ENCODE measurements around the gene CERT1.

DNA sequence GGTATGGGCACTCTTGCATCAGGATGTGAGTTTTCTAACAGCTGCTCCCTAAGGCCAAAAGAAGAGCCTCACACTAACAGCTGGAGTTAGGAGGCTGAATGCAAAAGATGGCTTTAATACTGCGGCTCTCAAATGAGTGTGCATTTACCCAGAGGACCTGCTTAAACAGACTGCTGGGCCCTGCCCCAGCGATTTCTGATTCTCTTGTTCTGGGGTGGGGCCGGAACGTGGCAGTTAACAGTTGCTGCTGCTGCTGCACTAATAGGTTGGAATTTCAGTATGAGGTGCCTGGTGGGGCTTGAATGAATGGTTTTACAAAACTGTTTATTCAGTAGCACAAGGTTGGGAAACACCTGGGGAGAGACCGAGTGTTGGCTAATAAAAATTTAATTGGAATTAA lies 148.3 kb downstream of the CERT1 start:
- TF ChIP-seq, protein P1, sequence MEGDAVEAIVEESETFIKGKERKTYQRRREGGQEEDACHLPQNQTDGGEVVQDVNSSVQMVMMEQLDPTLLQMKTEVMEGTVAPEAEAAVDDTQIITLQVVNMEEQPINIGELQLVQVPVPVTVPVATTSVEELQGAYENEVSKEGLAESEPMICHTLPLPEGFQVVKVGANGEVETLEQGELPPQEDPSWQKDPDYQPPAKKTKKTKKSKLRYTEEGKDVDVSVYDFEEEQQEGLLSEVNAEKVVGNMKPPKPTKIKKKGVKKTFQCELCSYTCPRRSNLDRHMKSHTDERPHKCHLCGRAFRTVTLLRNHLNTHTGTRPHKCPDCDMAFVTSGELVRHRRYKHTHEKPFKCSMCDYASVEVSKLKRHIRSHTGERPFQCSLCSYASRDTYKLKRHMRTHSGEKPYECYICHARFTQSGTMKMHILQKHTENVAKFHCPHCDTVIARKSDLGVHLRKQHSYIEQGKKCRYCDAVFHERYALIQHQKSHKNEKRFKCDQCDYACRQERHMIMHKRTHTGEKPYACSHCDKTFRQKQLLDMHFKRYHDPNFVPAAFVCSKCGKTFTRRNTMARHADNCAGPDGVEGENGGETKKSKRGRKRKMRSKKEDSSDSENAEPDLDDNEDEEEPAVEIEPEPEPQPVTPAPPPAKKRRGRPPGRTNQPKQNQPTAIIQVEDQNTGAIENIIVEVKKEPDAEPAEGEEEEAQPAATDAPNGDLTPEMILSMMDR (conservative IDR thresholded peaks at IDR 0.05; ENCODE audit: low read length), result no peak
- TF ChIP-seq EZH2phosphoT487 (IDR thresholded peaks at IDR 0.05; ENCODE audit: borderline replicate concordance, low read depth, low read length), result no peak

Data from OCI-LY7 (cell line).